ENCODE data around the gene ZNF292.

The ZNF292 gene

DNA sequence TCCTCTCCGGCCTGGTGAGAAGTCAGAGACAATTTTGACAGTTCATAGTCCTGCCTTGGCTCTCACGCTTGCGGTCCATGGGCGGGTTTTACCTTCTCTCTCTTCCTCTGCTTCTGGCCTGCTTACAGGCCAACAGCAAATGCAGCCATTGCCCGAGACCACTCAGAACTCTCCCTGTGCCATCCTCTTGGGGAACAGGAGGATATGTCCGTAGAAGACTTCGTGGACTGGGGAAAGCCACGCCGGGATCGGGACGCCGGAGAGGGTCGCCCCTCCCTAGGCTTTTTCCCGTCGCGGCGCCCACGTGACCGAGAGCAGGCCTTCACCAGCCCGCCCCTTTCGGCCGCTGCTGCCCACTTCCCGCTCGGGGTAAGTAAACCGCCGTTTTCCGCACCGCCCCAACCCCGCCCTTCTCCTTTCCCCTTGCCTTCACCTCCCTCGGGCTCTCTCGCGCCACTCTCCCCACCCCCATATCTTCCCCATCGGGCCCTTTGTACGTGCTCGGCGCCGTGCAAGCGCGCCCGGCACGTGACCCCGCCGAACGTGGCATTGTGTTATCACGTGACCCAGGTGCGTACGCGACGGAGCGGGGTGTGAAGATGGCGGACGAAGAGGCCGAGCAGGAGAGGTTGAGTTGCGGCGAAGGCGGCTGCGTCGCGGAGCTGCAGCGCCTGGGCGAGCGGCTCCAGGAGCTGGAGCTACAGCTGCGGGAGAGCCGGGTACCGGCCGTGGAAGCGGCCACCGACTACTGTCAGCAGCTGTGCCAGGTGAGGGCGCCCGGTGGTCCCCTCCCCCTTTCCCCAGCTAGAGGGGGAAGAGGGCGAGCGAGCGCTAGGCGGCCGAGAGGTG is at the start of gene ZNF292:
TSS of gene ZNF292 (plus strand) at position 573 of the 849 bp plus-strand sequence. CDS start at position 600, 27 bp downstream.
- no peak for TF ChIP-seq CTCF (IDR thresholded peaks at IDR 0.05)

DNA sequence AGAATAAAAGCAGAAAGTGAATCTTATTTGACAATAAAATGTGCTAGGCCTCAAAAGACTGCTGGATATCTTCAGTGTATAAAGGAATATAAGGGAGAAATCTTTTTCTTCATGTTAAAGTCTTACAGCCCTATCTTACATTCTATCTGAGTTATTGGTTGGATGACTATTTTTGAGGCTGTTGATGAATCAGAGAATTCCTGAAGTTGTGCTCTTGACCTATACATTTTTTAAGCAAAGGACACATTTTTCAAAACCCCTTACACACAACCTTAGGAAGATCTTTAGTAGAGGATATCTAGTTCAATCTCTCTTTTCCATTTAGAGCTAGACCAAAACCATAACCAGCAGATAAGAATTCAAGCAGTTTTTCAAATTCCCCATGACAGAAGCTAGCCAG is 49.5 kb upstream of the ZNF292 start:
- TF ChIP-seq CTCF (IDR thresholded peaks at IDR 0.05) = no peak

DNA sequence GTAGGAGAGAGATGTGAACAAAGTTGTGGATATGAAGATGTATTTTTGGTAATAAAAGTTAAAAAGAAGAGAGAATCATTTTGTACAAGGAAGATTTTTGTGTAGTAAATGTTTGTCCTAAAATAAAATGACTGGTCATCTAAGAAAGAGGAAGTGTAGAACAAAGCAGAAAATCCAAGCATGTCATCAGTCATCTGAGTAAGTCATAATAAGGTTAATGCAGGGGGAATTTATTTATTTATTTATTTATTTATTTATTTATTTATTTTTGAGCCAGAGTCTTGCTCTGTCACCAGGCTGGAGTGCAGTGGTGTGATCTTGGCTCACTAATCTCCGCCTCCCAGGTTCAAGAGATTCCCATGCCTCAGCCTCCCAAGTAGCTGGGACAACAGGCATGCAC is 44.7 kb upstream of the ZNF292 start:
- TF ChIP-seq CTCF (IDR thresholded peaks at IDR 0.05) = no peak

GRCh38 chr6:87115402-87116135 is 39.8 kb upstream of the ZNF292 start:
- no peak for TF ChIP-seq CTCF (IDR thresholded peaks at IDR 0.05)

DNA sequence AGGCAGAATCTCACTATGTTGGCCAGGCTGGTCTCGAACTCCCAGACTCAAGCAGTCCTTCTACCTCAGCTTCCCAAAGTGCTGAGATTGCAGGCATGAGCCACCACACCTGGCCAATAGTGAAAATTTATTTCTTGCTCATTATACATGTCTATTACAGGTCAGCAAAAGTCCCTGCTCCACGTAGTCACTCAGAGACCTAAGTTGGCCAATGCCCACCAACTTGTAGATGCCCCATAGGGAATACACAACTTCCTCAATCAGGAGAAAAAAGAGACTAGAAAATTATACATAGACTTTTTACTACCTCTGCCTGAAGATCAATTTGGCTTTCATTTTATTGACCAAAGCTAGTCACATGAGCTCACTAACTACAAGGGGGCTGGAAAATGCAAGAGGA is 38.4 kb upstream of the ZNF292 start:
- TF ChIP-seq CTCF (IDR thresholded peaks at IDR 0.05) = no peak

- TF ChIP-seq CTCF (IDR thresholded peaks at IDR 0.05) = no peak
Observed at GRCh38 chr6:87118054-87118453, 37.3 kb upstream of the ZNF292 start.

GRCh38 chr6:87122477-87122876 is 32.9 kb upstream of the ZNF292 start:
- no peak for TF ChIP-seq CTCF (IDR thresholded peaks at IDR 0.05)
